HG03457 (cell line): ENCODE data around the gene TUBB.
"Not testable (repeated sequence)": the region's sequence is repeated elsewhere in the genome, so short reads cannot be mapped to it uniquely, and the experiment has no call there.

ENCODE experiments used
- ATAC-seq: cut with Tn5 transposase; IDR thresholded peaks from one replicate; pipeline ENCODE4 v1.9.1; 2021; ENCODE audit warnings: moderate number of reproducible peaks; ENCODE audit not compliant: unreplicated experiment

The TUBB gene

DNA sequence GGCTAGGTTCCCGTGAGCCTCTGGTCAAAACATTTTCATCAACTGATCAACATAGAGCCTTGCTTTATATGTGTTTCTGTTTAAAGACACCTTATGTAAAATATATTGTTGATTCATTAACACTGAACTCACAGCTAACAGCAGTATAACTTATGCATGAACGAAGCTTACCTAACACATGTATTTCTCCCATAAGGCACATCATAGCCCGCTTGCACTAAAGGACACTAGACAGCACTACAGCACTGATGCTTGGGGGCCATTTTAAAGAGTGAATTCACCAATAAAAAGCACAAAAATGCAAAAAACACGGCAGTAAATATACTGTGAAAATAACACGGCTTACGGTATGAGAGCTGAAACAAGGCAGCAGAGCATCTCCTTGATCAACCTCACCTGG lies 18.4 kb downstream of the TUBB start:
- ATAC-seq: no peak

- no peak for ATAC-seq
These were observed 20.4 kb downstream of the TUBB start for GRCh38 chr6:30740540-30740870.

DNA sequence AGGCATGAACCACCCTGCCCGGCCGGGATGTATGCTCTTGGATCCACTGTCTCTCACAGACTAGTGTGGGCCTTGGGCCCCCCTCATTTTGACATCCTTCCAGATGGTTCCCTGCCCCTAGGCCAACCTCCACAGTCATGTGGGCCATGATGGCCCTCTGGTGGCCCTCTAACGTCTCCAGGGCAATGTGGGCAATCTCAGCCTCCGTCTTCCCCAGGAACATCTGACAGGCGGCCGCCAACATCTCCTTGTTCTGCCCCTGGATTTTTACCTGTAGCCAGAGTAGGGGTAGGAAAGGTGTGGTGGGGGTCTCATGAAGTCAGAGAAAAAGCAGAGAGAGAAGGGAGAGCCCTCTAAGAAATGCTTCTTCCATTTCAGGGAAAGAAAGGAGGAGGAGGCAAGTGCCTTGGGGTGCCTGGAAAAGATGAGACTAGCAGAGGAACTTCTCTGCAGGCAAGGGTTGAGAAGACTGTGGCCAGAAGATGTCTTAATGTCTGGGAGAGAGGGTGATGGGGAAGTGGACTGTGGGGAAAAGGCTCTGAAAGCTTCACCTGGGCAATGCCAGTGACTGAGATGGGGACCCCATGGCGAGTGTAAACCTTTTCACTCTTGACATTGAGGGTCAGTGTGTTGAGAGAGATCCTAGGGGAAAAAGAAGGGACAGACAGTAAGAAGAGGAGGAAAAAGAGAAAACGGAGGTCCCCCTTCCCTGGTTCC lies 21.1 kb downstream of the TUBB start:
- ATAC-seq: no peak

GRCh38 chr6:30741789-30742315 lies 21.7 kb downstream of the TUBB start:
- ATAC-seq: no peak

- ATAC-seq: peak; percentile 44
These were observed 22.4 kb downstream of the TUBB start, which contains the start of gene FLOT1 for GRCh38 chr6:30742316-30743098. FLOT1 (minus strand) TSS chr6:30742687; CDS start chr6:30742189, 498 bp downstream.

- no peak for ATAC-seq
These were observed 23.2 kb downstream of the TUBB start for GRCh38 chr6:30743099-30744053.

DNA sequence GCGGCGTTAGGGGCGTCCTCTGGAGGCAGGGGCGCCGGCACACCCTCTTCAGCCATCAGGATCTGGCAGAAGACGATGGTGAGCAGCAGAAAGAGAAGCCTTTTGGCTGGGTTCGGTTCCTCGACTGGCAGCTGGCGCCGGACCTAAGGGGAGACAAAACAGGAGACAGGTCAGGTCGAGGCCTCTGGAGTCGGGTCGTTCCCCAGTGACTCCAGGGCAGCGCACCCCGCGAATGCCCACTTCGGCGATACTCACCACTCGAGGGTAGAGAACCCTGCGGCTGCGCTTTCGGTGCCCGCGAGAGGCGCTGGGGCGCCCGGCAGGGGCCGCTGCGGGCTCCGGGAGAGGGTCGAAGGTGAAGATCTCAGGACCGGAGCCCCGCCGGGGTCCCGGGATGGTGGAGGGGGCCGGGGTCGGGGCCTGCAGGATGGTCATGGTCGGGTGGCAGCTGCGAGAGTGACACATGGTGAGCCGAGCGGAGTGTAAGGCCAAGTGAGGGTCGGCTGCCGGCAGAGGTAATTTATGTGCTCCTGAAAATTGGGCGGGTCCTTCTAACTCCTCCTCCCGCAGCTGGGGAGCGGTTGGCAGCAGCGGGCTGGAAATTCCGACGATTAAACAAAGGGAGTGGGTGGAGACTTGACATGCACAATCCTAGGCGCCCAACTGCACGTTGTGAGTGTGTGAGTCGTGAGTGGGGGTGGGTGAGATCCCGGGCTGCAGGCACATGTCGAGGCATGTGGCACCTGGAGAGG lies 24.1 kb downstream of the TUBB start, which contains the start of gene IER3:
Gene IER3 (minus strand): TSS at position 494 of the 752 bp plus-strand sequence. CDS start 29 bp downstream, at position 465.
- no peak for ATAC-seq

GRCh38 chr6:30747300-30747687 lies 27.1 kb downstream of the TUBB start:
- no peak for ATAC-seq

DNA sequence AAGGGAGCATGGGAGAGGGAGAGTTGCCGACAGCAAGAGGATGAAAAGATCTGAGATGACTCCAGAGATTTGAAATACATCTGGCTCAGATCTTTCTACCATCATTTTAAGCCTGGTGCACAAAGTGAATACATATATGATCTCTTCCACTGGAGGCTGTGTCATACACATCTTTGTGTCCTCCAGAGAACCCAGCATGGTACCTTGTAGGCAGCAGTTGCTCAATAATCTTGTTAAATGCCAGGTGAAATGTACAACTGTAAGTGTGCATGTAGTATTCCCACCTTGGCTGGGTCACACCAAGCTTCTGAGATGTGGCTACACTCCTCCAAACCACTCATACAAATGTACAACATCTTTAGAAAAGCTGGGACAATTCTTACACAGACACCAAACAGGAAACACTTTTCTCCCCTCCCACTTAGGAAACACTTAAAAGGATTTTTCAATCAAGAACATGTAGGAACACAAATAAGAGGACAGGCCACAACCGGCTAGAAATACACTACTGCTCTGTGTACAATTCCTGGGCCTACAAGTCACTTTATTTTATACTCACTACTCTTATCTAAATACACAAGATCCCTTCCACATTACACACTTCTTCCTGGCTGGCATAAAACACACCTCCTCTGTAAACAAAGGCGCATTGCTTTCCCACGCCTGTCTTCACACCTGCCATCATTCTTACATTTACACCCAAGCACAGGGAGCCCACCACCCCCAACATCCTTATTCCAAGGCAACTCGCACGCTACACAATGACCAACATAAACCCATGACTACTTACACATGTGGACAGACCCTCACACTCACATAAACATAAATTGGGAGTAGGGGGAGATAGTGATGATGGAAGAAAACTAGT lies 28.0 kb downstream of the TUBB start:
- no peak for ATAC-seq

DNA sequence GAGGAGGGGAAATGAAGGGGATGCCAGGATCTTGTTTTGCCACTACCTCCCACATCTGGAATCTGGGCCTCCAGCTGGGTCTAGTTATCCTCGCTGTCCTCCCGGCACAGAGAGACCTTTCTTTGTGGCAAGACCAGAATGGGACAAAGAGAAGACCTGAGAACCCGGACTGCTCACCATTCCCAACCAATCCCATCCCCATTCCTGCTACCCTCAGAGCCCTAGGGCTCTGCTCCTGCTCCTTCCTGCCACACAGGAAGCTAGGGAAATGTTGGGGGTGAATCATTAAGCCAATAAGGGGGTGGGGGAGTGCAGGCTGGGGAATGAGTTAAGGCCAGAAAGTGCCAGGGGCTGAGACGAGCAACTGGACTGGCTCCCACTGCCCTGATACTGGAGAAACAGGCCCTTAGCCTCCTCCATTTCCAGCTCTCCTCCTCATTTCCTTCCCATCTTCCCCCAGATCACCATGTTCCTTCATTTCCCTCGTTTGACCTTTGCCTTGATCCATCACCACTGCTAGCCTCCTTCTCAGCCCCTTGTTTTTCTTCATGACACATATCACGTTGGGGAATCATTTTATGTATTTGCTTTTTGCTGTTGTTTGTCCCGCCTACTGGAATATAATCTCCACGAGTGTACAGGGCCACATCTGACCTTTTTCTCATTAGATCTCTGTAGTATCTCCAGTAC lies 28.8 kb downstream of the TUBB start:
- ATAC-seq: no peak

- ATAC-seq: no peak
These were observed 29.6 kb downstream of the TUBB start for GRCh38 chr6:30749554-30750378.

DNA sequence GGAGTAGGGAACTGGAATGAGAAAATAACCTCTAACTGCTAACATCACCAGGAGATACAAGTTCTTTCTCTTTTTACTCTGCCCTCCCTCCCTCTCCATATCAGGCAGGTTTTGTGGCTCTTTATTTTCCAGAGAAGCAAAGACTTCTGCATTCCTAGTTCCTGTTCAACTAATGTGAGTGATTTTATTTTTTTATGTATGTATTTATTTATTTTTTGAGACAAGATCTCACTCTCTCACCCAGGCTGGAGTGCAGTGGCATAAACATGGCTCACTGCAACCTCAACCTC lies 30.2 kb downstream of the TUBB start:
- ATAC-seq: no peak

DNA sequence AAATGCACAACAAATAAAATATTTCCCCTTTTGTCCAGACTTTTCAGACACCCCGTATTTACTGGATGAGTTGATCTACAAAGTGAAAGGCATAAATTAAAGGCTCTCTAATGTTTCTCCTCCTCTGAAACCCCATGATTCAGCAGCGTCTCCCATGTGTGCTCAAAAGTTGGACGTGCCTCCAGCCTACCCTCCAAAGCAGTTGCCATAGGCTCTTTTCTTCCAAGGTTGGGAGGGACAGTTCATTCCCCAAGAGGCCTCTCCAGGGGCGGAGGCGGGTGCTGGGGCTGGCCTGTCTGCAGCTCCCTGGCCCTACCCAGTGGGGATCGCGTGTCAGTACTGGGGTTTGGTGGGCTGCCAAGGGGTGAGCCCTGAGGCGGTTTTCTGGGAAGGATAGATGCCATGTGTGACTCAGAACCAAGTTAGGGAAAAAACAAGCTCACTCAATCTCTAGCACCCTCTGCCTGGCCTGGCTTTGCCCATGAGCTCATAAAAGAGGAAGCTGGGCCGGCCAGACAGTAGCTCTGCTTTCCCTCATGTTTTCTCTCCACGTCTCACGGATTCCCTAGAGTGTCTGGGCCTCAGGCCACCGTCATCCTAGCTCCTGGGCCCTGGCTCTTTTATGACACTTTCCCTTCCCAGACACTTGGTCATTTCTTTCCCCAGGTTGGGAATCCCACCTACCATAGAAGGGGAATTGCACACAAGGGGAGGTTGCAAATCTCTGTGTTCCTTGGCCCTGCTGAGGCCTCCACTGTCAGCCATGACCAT lies 32.2 kb downstream of the TUBB start:
- ATAC-seq: no peak

DNA sequence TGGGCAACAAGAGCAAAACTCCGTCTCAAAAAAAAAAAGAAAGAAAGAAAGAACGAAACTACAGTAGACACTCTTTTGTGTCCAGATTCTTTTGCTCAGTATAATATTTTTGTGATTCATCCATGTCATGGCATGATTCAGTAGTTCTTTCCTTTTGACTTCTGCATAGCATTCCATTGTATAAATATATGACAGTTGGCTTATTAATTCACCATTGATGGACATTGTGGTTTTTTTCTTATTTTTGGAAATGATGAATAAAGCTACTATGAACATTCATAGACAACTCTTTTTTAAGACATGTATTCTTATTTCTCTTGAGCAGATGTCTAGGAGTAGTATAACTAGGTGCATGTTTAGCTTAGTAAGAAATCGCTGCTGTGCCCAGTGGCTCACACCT lies 34.5 kb downstream of the TUBB start:
- no peak for ATAC-seq

GRCh38 chr6:30756405-30757003 lies 36.4 kb downstream of the TUBB start:
- ATAC-seq: not testable (repeated sequence)

DNA sequence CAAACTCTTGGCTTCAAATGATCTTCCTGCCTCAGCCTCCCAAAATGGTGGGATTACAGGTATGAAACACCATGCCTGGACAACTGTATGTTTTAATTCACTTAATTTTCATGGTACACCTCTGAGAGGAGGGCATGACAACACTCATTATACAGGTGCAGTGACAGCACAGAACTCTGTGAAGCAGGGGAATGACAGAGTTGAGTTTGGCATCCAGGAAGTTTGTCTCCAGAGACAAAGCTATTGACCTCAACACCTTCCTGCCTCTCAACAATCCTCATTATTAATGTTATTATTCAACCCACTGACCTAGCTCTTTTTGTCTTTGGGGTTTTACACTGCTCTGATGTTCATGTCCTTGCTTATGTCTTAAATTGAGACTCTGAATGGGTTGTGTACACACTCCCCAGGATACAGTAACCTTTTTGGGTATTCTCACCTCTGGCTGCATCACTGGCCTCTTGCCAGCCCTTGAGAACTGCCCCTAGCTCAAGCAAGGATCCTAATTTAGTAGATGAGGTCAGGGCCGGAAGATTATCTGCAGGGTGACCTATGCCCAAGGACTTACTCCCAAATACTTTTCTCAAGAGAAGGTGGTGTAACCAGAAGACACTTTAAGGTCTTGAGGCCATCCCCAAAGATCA lies 37.2 kb downstream of the TUBB start:
- ATAC-seq: no peak
